Skeletal muscle satellite cell (primary cell): ENCODE data around the gene C9orf153.

ENCODE experiments used
- H3K27me3 ChIP-seq: 2 replicates; pipeline ENCODE4 v1.7.0; 2013; ENCODE audit warnings: low read length; ENCODE audit not compliant: control insufficient read depth, insufficient read depth
- H3K36me3 ChIP-seq: 2 replicates; pipeline ENCODE4 v1.7.0; 2013; ENCODE audit warnings: mild to moderate bottlenecking, control low read depth, low read length; ENCODE audit not compliant: insufficient read depth
- H3K4me1 ChIP-seq: 2 replicates; pipeline ENCODE4 v1.7.0; 2013; ENCODE audit warnings: low read length; ENCODE audit not compliant: control insufficient read depth, insufficient read depth
- H3K4me2 ChIP-seq: 2 replicates; pipeline ENCODE4 v1.7.0; 2013; ENCODE audit warnings: mild to moderate bottlenecking, low read length
- H3K4me3 ChIP-seq: 2 replicates; pipeline ENCODE4 v1.7.0; 2013; ENCODE audit warnings: low read length
- H3K9ac ChIP-seq: 2 replicates; pipeline ENCODE4 v1.7.0; 2013; ENCODE audit warnings: mild to moderate bottlenecking, low read depth, low read length, moderate library complexity
- H3K9me3 ChIP-seq: replicated peaks from 2 replicates; pipeline ENCODE4 v1.7.0; 2013; ENCODE audit warnings: mild to moderate bottlenecking, control low read depth, low read length

Gene C9orf153

DNA sequence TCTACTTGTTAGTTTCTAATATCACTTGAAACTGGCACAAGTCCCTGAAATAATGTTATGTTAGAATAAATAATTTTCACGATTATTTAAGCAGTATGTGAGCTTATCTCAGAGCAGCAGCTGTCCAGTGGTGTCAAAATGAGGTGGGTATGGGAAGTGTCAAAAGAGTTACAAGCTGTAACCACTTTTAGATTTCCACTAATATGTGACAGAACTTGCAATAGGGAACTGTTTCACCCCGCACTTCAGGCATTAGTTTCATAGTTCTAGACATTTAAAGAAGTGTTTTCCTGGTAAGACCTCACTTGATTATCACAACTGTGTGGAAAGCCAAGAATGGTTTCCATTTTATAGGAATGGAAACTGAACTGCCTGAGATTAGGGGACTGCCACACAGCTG is 25.8 kb upstream of the C9orf153 start:
- Histone ChIP-seq H3K9ac (no peak overlapping the region), H3K4me2 (no peak overlapping the region), H3K36me3 (peaks cover 30% of the 10 kb centered on the region), H3K4me1 (peaks cover 10% of the 10 kb centered on the region), H3K4me3 (no peak overlapping the region), H3K27me3 (no peaks in the 10 kb centered on the region), H3K9me3 (no peaks in the 10 kb centered on the region)

DNA sequence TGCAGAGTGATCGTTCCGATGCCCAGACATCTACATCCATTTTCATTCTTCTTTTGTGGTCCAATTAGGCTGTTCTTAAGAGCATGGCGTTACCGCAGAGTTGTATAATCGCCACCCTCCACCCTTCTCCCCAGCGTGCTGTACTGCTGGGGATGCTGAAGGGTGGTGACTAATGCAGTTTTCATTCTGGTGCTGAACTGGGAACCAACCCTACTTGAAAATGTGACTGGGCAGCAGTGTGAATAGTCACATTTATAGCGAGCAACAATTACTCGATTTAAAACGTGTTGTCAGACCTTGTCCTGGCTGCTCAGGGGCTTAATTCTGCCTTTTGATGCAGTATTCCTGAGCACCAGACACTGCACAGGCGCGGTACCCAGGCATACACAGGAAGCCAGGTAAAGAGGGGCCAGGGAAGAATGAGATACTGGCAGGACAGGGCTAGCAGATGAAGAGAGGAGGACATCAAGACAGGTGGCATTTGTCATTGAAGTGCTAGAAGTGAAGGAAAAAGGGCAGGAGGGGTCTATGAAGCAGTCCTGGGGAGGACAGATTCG is 23.6 kb upstream of the C9orf153 start:
- Histone ChIP-seq H3K9me3 (no peaks in the 10 kb centered on the region), H3K9ac (peak overlapping the region; percentile 97), H3K4me2 (peak overlapping the region; percentile 92), H3K27me3 (no peaks in the 10 kb centered on the region), H3K4me3 (peak overlapping the region; percentile 82), H3K36me3 (peaks cover 28% of the 10 kb centered on the region), H3K4me1 (peaks cover 16% of the 10 kb centered on the region)

DNA sequence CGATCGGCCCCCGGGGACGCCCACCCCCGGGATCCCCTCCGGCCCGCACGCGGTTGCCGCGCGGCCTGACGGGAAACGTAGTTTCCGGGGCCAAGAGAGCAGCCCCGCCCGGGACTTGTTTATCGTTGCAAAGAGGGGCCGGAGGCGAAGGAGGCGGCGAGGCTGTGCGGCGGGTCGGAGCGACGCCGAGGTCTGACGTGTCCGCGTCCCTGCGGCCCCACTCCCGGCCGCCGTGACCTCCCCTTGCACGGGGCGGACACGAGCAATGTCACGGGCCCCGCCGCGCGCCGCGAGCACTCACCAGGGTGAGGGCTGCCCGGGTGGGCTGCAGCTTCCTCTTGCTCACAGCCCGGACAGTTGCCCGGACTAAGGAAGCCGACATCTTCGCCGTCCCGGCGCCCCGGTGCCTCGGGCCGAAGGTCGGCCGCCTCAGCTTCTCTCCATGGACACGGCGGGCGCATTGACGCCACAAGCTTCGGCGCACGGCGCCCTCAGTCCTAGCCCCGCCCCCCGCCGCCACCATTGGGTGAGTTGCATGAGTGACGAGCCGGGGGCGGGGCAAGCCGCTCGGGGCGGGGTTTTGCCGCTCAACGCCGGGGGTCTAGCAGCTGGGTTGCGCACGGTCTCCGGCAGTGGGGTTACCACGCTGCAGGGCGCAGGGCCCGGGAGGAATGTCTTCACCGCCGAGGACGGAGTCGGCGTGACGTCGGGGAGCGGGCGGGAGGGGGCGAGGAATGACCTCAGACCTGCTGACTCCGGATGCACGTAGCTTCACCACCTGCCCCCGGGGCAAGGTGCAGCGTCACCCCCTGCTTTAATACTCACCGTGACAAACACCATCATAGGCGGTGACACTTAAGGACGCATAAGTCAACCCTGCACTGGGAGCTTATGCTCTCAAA is 22.9 kb upstream of the C9orf153 start, which contains the start of gene ISCA1:
TSS of gene ISCA1 (minus strand) at position 462 of the 902 bp plus-strand sequence. CDS start at position 382, 80 bp downstream.
- no peaks in the 10 kb centered on the region for H3K27me3 ChIP-seq
- H3K9ac ChIP-seq: peak within 1 kb of the TSS; percentile 97
- H3K9me3 ChIP-seq: no peaks in the 10 kb centered on the region
- H3K4me2 ChIP-seq: peak within 1 kb of the TSS; percentile 92
- peaks cover 24% of the 10 kb centered on the region for H3K36me3 ChIP-seq
- H3K4me1 ChIP-seq: peaks cover 16% of the 10 kb centered on the region
- H3K4me3 ChIP-seq: peak within 1 kb of the TSS; percentile 82

DNA sequence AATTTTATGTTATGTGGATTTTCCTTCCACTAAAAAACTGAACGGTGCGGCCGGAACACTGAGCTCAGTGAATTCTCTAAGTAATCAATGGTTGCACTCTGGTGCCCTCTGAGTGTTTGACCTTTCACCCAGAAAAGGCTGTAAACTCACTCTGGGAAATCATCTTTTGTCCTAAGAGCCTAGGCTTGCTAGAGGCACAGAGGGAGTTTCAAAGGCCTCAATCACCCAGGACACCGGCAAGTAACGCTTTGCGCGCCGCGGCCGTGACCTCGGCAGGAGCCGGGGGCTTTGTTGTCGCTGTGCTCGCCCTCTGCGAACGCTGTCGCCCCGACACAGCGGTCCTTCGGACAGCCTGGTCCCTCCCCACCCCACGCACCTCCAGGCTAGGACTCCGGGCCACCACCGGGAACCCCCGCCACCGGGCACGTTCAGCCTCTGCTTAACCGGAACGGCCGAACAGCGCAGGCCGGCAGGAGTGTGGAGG is 22.2 kb upstream of the C9orf153 start:
- Histone ChIP-seq H3K4me1 (peaks cover 16% of the 10 kb centered on the region), H3K4me3 (peak overlapping the region; percentile 82), H3K27me3 (no peaks in the 10 kb centered on the region), H3K36me3 (peaks cover 19% of the 10 kb centered on the region), H3K4me2 (peak overlapping the region; percentile 92), H3K9ac (peak overlapping the region; percentile 97), H3K9me3 (no peaks in the 10 kb centered on the region)

DNA sequence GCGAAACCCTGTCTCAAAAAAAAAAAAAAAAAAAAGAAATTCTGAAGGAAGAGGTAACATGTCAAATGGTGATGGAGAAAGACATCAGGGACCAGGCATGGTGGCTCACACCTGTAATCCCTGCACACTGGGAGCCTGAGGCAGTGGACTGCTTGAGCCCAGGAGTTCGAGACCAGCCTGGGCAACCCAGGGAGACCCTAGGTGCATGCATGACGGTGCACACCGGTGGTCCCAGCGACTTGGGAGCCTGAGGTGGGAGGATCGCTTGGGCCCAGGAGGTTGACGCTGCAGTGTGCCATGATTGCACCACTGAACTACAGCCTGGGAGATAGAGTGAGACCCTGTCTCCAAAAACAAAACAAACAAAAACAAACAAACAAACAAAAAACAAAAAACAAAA is 21.1 kb upstream of the C9orf153 start:
- Histone ChIP-seq H3K9me3 (no peaks in the 10 kb centered on the region), H3K4me1 (peaks cover 16% of the 10 kb centered on the region), H3K36me3 (peaks cover 13% of the 10 kb centered on the region), H3K9ac (peak overlapping the region; percentile 97), H3K4me3 (peak overlapping the region; percentile 82), H3K27me3 (no peaks in the 10 kb centered on the region), H3K4me2 (peak overlapping the region; percentile 92)

DNA sequence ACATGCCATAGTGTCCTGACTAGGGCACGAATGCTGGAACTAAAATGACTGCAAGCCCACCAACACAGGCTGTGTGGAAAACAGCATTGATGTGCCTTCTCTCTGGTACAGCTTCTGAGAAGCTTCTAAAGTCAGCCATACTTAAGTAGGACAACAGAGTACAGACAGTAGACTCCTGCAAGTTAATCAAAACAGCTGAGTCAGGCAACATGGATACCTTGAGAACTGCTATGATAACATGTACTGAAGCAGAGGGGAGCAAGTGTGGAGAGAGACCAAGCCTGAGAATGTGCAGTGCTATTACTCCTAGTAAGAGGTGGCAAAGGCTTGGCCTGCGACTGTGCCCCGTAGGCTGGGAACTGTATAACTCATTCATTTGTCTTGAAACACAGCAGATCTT is 20.4 kb upstream of the C9orf153 start:
- Histone ChIP-seq H3K9me3 (no peaks in the 10 kb centered on the region), H3K9ac (no peak overlapping the region), H3K36me3 (peaks cover 11% of the 10 kb centered on the region), H3K4me3 (no peak overlapping the region), H3K4me1 (peaks cover 16% of the 10 kb centered on the region), H3K27me3 (no peaks in the 10 kb centered on the region), H3K4me2 (no peak overlapping the region)

DNA sequence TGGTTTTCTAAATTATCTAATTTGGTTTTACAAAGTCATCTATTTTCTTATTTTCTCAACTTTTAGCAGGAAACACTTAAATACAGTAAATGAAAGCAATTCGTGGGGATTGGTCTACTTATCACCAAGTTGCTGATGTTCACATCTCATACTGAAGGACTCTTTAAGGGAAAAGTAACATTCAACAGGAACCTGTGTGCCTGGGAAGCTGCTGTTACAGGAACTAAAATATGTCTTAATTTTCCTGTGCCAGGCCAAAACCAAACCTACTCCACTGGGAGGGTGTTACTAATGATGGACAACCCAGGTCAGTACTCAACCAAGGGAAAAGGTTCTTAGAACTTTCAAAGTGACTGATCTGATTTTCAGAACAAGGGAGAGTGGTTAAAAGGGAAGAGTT is 17.6 kb upstream of the C9orf153 start:
- no peaks in the 10 kb centered on the region for H3K27me3 ChIP-seq
- H3K36me3 ChIP-seq: peaks cover 24% of the 10 kb centered on the region
- H3K9me3 ChIP-seq: no peaks in the 10 kb centered on the region
- H3K4me1 ChIP-seq: peaks cover 11% of the 10 kb centered on the region
- H3K9ac ChIP-seq: no peak overlapping the region
- H3K4me3 ChIP-seq: no peak overlapping the region
- H3K4me2 ChIP-seq: no peak overlapping the region

DNA sequence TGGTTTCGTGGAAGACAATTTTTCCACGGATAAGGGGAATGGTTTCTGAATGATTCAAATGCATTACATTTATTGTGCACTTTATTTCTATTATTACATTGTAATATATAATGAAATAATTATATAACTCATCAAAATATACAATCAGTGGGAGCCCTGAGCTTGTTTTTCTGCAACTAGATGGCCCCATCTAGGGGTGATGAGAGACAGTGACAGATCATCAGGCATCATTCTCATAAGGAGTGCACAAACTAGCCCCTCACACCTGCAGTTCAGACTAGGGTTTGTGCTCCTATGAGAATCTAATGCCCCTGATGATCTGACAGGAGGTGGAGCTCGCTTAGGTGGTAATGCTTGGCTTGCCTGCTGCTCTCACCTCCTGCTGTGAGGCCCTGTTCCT is 16.5 kb upstream of the C9orf153 start:
- H3K36me3 ChIP-seq: peaks cover 35% of the 10 kb centered on the region
- no peaks in the 10 kb centered on the region for H3K27me3 ChIP-seq
- no peaks in the 10 kb centered on the region for H3K9me3 ChIP-seq
- peaks cover 8% of the 10 kb centered on the region for H3K4me1 ChIP-seq
- no peak overlapping the region for H3K4me2 ChIP-seq
- no peak overlapping the region for H3K4me3 ChIP-seq
- no peak overlapping the region for H3K9ac ChIP-seq

DNA sequence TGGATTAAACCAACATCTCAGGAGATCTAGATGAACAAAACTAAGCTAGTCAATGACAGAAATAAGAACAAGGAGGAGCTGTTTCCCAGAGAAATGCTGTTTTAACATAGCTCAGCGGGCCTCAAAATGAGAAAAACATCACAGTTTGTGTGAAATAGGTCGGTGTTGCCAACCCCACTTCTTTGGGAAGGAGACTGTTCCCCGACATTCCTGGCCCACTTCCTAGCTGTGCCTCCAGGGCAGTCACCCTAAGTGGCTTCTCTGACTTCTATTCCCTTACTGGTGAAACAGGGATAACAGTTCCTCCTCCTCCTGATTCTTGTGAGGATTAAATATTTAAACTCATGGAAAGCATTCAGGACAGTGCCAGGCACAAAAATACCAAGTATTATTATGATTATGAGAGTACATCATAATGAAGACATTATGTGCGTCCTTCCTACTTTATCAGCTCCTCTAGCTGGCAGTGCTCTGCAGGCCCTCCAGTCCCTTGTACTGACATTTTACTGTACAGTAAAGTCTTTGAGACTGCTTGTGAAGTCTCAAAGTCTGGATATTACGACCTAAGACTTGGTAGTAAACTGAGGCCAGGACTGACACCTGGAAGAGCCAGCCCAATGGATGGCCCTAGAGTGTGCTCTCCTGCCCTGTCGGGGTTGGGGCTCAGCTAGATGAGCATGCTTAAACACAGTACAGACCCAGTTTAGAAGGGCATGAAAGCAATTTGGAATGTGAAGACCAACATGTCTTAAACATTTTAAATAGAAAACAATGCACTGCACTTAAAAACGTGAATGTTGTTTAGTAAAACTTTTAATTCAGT is 15.6 kb upstream of the C9orf153 start:
- no peaks in the 10 kb centered on the region for H3K27me3 ChIP-seq
- no peaks in the 10 kb centered on the region for H3K9me3 ChIP-seq
- no peak overlapping the region for H3K4me3 ChIP-seq
- H3K4me1 ChIP-seq: peaks cover 4% of the 10 kb centered on the region
- H3K36me3 ChIP-seq: peaks cover 34% of the 10 kb centered on the region
- H3K9ac ChIP-seq: no peak overlapping the region
- H3K4me2 ChIP-seq: no peak overlapping the region

DNA sequence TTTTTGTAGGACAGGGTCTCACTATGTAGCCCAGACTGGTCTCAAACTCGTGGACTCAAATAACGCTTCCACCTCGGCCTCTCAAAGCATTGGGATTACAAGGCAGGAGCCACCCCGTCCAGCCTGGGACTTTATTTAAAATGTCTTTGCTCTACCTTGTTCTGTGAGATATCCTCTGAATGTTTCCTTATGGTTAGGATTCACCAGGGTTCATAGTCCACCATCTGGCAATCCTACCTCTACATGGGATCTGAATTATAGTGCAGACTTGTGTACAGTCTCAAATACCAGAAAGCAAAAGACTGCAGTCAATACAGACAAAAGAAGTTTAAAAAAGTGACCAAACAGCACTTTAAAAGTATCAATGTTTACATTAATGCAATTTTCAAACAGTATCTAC is 12.8 kb upstream of the C9orf153 start:
- H3K9ac ChIP-seq: no peak overlapping the region
- peaks cover 28% of the 10 kb centered on the region for H3K36me3 ChIP-seq
- no peak overlapping the region for H3K4me2 ChIP-seq
- no peaks in the 10 kb centered on the region for H3K27me3 ChIP-seq
- H3K9me3 ChIP-seq: no peaks in the 10 kb centered on the region
- H3K4me1 ChIP-seq: no peaks in the 10 kb centered on the region
- no peak overlapping the region for H3K4me3 ChIP-seq

DNA sequence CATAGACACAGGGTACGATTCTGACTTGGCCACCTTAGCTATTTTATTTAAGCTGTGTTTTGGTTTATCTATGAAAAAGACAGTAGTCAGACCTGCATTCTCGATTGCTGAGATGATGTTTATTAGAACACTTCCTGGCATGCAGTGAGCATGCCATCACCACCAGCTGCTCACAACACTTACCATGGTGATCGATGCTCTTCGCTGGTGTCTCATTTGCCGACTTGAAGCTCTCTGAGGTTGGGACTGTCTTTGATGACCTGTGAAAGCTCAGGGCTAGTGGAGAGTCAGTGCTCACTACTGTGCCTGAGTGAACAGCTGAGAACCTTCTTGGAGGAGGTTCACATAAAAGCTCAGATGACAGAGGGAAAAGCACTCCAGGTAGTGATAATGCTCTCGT is 4.4 kb upstream of the C9orf153 start:
- no peak overlapping the region for H3K4me3 ChIP-seq
- H3K27me3 ChIP-seq: no peaks in the 10 kb centered on the region
- no peak overlapping the region for H3K4me2 ChIP-seq
- no peaks in the 10 kb centered on the region for H3K9me3 ChIP-seq
- H3K9ac ChIP-seq: no peak overlapping the region
- no peaks in the 10 kb centered on the region for H3K4me1 ChIP-seq
- H3K36me3 ChIP-seq: peaks cover 17% of the 10 kb centered on the region
